HUES6 (cell line): ENCODE data around the gene ADGRA1.

Experiments used
- H3K27ac ChIP-seq: 2 replicates; pipeline ENCODE4 v1.7.0; 2013; ENCODE audit warnings: low read depth, mild to moderate bottlenecking, low read length, inconsistent platforms
- H3K27me3 ChIP-seq: 2 replicates; pipeline ENCODE4 v1.6.1; 2013; ENCODE audit warnings: low read length; ENCODE audit not compliant: control insufficient read depth, insufficient read depth
- H3K36me3 ChIP-seq: 2 replicates; pipeline ENCODE4 v1.6.1; 2013; ENCODE audit warnings: low read length; ENCODE audit not compliant: control insufficient read depth, insufficient read depth
- H3K4me1 ChIP-seq: 2 replicates; pipeline ENCODE4 v1.6.1; 2013; ENCODE audit warnings: low read length; ENCODE audit not compliant: control insufficient read depth, insufficient read depth
- H3K4me3 ChIP-seq: 2 replicates; pipeline ENCODE4 v1.5.1; 2013; ENCODE audit warnings: low read depth, low read length
- H3K9ac ChIP-seq: one replicate; pipeline ENCODE4 v1.6.1; 2013; ENCODE audit warnings: mild to moderate bottlenecking, low read length
- H3K9me3 ChIP-seq: 2 replicates; pipeline ENCODE4 v1.6.1; 2013; ENCODE audit warnings: low read depth, low read length; ENCODE audit not compliant: control insufficient read depth, insufficient read depth

The ADGRA1 gene

DNA sequence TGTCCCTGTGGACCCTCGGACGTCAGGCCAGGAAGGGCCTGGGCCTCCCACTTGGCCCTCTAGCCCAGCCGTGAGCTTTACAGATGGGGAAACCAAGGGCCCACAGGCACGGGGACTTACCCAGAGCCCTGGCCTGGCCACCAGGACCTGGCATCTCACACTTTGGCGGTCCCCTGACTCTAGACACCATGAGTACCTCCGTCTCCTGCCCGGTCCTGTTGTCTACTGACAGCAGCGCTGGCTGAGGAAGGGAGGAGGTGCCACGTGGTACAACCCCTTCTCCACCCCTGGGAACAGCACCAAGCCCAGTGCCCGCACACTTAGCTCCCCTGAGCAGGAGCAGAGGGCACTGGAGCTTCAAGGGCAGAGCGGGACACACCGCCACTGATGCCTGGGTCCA lies 26.1 kb downstream of the ADGRA1 start:
- no peaks in the 10 kb centered on the region for H3K36me3 ChIP-seq
- no peak overlapping the region for H3K27ac ChIP-seq
- H3K9ac ChIP-seq = no peak overlapping the region
- no peaks in the 10 kb centered on the region for H3K4me1 ChIP-seq
- no peak overlapping the region for H3K4me3 ChIP-seq
- no peaks in the 10 kb centered on the region; the same call in 1 of the 2 replicates for H3K27me3 ChIP-seq
- H3K9me3 ChIP-seq = peaks cover 12% of the 10 kb centered on the region

DNA sequence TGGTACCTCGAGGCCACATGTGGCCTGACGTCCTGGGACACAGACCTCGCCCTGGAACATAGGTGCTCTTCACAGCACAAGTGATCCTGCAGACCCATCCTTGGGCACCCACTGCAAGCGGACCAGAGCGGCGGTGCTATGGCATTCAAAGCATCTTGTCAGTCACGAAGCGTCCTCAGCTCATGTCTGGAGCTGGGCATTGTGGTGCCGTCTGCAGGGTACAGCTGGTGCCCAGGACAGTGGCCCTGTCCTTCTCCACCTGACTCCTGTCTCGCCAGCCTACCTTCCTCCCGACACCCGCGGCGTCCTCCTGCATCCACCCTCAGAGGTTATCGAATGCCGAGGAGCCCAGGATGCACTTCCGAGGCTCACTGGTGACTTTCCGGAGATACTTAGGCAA lies 26.5 kb downstream of the ADGRA1 start:
- Histone ChIP-seq H3K4me1 (no peaks in the 10 kb centered on the region), H3K9me3 (peaks cover 12% of the 10 kb centered on the region), H3K9ac (no peak overlapping the region), H3K4me3 (no peak overlapping the region), H3K36me3 (no peaks in the 10 kb centered on the region), H3K27ac (no peak overlapping the region), H3K27me3 (no peaks in the 10 kb centered on the region; the same call in 1 of the 2 replicates)

DNA sequence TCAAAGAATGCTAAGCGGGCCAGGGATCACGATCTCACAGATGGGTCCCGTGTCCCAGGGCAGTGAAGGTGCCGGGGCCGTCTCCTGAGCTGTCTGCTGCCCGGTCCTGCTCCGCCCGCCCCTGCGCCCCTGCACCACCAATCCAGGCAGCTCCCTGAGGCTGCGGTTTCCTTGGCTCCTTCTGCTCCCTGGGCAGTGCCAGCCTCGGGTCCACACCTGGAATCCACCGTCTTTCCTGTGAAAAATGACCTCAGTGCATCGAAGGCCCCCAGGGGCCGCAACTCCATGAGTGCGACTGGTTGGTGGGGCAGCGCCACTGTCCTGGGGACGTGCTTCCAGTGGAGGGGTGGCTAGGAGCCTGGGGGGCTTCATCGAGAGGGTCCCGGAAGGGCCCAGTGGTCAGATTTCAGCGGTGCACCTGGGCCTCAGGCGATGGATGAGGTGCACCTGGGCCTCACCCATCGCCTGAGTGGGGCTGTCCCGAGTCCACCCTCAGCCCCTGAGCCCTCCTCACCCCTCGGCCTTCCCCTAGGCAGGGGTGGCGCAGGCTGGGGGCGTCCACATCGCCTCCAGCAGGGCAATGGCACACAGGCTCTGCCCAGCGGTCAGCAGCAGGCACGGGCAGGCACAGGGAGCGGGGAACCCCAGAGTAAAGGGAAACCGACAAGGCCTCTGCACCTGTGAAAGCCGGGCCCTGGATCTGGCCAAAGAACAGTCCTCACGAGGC lies 27.2 kb downstream of the ADGRA1 start:
- H3K4me3 ChIP-seq = no peak overlapping the region
- H3K27me3 ChIP-seq = no peaks in the 10 kb centered on the region; the same call in 1 of the 2 replicates
- H3K9me3 ChIP-seq = peaks cover 14% of the 10 kb centered on the region
- no peaks in the 10 kb centered on the region for H3K36me3 ChIP-seq
- no peak overlapping the region for H3K27ac ChIP-seq
- H3K9ac ChIP-seq = no peak overlapping the region
- H3K4me1 ChIP-seq = no peaks in the 10 kb centered on the region

DNA sequence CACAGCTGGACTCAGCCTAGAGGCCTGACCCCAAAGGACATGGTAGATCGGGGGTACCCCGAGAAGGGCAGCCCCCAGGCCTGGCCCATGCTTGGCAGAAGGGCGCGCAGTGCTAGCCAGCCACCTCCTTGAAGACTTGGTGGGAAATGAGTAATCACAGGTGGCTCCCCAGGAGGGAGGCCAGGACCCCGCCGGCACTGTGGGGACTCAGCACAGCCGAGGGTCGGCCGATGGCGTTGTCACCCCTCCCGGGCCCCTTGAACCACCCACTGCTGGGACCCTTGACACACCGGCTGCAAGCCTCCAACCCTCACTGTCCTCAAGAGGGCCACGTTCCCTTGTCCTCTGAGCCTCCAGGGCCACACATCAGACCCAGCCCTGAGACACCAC lies 27.7 kb downstream of the ADGRA1 start:
- H3K36me3 ChIP-seq = no peaks in the 10 kb centered on the region

DNA sequence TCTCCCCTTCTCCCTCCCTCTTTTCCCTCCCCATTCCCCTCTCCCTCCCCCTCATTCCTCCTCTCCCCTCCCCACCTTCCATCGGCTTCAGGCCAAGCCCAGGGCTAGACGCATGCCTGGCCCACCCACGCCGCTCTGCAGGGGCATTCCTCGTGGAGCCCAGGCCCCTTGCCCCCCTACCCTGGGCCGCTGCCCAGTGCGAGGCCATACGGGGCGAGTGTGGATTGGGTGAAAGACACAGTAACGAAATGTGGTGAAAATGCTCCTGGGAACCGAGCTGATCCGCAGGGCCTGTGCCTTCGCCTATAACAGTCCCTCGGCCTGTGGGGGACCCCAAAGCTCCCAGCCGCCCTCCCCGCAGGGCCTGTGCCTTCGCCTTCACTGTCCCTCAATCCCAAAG lies 28.3 kb downstream of the ADGRA1 start:
- no peak overlapping the region for H3K27ac ChIP-seq
- no peak overlapping the region for H3K4me3 ChIP-seq
- H3K36me3 ChIP-seq = no peaks in the 10 kb centered on the region
- no peak overlapping the region for H3K9ac ChIP-seq
- H3K27me3 ChIP-seq = no peaks in the 10 kb centered on the region
- peaks cover 18% of the 10 kb centered on the region for H3K9me3 ChIP-seq
- H3K4me1 ChIP-seq = no peaks in the 10 kb centered on the region

More for the DNA sequence above, 27.7 kb downstream of the ADGRA1 start:
- H3K9ac ChIP-seq = no peak overlapping the region
- no peak overlapping the region for H3K4me3 ChIP-seq
- peaks cover 16% of the 10 kb centered on the region for H3K9me3 ChIP-seq
- H3K4me1 ChIP-seq = no peaks in the 10 kb centered on the region
- H3K27me3 ChIP-seq = no peaks in the 10 kb centered on the region
- no peak overlapping the region for H3K27ac ChIP-seq

DNA sequence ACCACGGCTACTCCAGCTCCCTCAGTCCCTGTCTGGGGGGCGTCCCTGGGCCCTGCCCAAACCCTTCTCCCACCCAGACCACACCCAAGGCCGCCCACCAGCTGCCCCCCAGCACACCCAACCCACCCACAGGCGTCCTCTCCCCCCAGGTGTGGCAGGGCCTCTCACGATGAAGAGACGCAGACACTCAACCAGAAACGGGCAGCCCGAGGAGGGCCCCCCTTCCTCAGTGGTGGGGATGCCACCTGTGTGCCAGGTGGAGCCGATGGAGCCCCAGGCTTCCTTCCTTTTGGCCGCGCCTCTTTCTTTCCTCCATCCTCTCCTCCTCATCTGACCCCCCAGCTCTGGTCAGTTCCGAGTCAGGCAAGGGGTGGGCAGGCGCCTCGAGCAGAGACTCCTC lies 28.7 kb downstream of the ADGRA1 start:
- Histone ChIP-seq H3K36me3 (no peaks in the 10 kb centered on the region), H3K27me3 (no peaks in the 10 kb centered on the region), H3K4me1 (no peaks in the 10 kb centered on the region), H3K27ac (no peak overlapping the region), H3K9me3 (peaks cover 21% of the 10 kb centered on the region), H3K4me3 (no peak overlapping the region), H3K9ac (no peak overlapping the region)

DNA sequence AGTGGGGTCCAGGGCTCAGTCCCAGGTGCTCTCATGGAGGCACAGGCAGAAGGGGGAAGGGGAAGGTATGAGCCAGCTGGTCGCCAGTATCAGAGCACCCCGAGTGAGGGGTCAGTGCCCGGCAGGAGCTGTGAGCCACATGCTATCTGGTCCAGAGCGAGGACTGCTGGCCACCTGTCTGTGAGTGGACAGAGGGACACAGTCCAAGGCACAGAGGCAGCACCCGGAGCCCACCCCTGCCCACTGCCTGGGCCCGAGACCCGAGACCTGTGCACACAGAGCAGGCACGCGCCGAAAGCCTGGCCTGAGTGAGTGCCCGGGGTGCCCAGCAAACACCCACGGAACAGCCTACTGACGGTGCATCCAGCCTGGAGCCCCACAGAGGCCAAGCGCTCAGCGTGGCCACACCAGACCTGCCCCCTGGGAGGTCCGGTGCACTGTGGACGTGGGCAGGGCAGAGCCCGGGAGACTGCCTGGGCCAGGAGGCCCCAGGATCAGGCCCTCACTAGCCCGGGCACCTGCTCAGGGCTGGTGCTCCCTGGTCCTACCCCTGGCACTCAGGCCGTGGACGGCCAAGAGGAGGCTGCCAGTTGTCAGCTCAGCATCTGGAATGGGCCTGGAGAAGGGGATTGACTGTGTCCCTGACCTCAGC lies 29.4 kb downstream of the ADGRA1 start:
- H3K27ac ChIP-seq = no peak overlapping the region
- H3K4me3 ChIP-seq = no peak overlapping the region
- no peaks in the 10 kb centered on the region for H3K4me1 ChIP-seq
- H3K9me3 ChIP-seq = peaks cover 26% of the 10 kb centered on the region
- no peak overlapping the region for H3K9ac ChIP-seq
- no peaks in the 10 kb centered on the region for H3K27me3 ChIP-seq
- H3K36me3 ChIP-seq = no peaks in the 10 kb centered on the region

DNA sequence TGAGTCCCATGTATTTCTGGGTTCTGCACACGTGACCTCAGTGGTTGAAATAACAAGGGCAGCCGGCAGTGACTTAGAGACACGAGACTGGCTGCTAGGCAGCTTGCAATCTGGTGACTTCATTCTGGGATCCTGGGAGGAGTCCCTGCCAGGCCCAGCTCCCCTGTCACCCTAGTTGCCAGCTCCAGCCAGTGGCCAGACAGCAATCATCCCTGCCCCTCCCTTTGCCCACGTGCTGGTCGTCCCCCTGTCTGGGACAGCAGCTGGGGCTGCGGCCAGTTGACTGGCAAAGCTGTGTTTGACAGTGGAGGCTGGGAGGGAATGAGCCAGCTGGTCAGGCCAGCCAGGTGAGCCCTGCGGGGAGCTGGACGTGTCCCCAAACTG lies 30.0 kb downstream of the ADGRA1 start:
- no peak overlapping the region for H3K9ac ChIP-seq
- H3K27me3 ChIP-seq = no peaks in the 10 kb centered on the region
- H3K4me3 ChIP-seq = no peak overlapping the region
- H3K27ac ChIP-seq = no peak overlapping the region
- no peaks in the 10 kb centered on the region for H3K36me3 ChIP-seq
- no peaks in the 10 kb centered on the region for H3K4me1 ChIP-seq
- H3K9me3 ChIP-seq = peaks cover 26% of the 10 kb centered on the region

DNA sequence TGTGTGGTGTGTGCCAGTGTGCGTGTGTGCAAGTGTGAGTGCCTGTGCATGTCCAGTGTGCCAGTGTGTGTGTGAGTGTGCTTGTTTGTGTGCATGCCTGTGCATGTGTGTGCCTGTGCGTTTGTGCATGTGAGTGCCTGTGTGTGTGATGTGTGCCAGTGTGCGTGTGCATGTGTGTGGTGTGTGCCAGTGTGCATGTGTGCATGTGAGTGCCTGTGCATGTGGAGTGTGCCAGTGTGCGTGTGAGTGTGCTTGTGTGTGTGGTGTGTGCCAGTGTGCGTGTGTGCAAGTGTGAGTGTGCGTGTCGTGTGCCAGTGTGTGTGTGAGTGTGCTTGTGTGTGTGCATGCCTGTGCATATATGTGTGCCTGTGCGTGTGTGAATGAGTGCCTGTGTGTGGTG lies 33.8 kb downstream of the ADGRA1 start:
- Histone ChIP-seq H3K27me3 (peaks cover 11% of the 10 kb centered on the region; the same call in 1 of the 2 replicates), H3K4me1 (no peaks in the 10 kb centered on the region), H3K4me3 (no peak overlapping the region), H3K9ac (no peak overlapping the region), H3K36me3 (no peaks in the 10 kb centered on the region), H3K9me3 (peaks cover 26% of the 10 kb centered on the region), H3K27ac (no peak overlapping the region)

DNA sequence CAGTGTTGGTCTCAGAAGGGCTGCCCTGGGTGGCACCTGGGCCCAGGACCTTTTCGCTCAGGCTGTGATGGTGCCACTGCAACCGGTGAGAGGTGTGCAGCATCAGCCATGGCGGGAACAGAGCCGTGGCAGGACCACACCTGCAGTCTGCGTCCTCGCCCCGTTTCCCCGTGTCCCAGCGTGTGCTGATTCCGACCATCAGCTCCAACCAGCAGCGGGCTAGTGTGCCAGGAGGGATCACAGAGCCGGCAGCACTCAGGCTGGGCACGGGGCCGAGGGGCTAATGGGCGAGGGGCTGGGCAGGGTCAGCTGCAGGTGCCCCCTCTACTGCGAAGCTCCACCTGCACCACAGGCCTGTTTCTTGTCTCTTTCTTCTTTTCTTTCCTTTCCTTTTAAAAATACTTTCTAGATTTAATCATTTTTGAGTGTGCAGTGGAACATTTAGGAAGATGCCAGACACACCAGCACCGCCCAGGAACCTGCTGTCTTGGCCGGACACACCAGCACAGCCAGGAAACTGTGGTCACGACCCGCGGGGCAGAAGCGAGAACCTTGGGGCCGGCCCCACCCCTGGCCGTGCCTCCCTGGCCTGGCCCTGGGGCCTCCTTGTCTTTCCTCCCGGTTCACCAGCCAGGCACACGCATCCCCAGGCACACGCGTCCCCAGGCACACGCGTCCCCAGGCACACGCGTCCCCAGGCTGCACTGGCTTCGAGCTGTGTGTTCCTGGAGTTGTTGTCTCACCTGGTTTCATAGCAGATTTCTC lies 34.6 kb downstream of the ADGRA1 start:
- peaks cover 11% of the 10 kb centered on the region; the same call in 1 of the 2 replicates for H3K27me3 ChIP-seq
- H3K9me3 ChIP-seq = peaks cover 26% of the 10 kb centered on the region
- H3K36me3 ChIP-seq = no peaks in the 10 kb centered on the region
- H3K4me3 ChIP-seq = no peak overlapping the region
- H3K27ac ChIP-seq = no peak overlapping the region
- peaks cover 3% of the 10 kb centered on the region; the same call in 1 of the 2 replicates for H3K4me1 ChIP-seq
- no peak overlapping the region for H3K9ac ChIP-seq
